HFF-Myc (cell line): Measurements from ENCODE around the gene TIMP3.

Experiments
- DNase-seq: peaks from one replicate; pipeline ENCODE4 v3.0.0-alpha.2; 2011; ENCODE audit warnings: low read depth; ENCODE audit errors: extremely low read depth
- H3K4me3 ChIP-seq: replicated peaks from 2 replicates; pipeline ENCODE4 v1.5.1; 2011; ENCODE audit warnings: low read depth, mild to moderate bottlenecking, control low read depth, low read length
- TF ChIP-seq, protein P1 (sequence below): IDR thresholded peaks from 2 replicates; pipeline ENCODE4 v1.5.1; 2012; ENCODE audit warnings: mild to moderate bottlenecking, low read depth, low read length, control low read depth; ENCODE audit errors: missing control alignments

Gene TIMP3

DNA sequence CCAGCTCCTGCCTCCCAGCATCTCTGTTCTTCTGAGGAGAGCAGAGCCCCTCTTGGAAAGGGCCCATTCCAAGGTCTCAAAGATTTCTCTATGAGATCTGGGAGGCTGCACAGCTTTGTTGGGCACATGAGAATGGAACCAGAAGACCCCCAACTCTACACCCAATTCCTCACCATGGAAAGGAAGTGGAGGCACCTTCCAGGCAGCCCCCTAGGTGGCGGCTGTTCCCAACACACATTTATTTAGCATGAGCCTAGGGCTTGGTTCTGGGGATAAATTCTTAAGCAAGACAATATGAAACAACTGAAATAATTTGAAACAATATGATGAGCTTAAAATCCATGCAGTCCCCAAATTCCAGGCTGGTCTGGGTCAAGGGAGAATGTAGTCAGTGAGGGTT lies 100.4 kb downstream of the TIMP3 start:
- DNase-seq: no peak
- TF ChIP-seq, protein P1, sequence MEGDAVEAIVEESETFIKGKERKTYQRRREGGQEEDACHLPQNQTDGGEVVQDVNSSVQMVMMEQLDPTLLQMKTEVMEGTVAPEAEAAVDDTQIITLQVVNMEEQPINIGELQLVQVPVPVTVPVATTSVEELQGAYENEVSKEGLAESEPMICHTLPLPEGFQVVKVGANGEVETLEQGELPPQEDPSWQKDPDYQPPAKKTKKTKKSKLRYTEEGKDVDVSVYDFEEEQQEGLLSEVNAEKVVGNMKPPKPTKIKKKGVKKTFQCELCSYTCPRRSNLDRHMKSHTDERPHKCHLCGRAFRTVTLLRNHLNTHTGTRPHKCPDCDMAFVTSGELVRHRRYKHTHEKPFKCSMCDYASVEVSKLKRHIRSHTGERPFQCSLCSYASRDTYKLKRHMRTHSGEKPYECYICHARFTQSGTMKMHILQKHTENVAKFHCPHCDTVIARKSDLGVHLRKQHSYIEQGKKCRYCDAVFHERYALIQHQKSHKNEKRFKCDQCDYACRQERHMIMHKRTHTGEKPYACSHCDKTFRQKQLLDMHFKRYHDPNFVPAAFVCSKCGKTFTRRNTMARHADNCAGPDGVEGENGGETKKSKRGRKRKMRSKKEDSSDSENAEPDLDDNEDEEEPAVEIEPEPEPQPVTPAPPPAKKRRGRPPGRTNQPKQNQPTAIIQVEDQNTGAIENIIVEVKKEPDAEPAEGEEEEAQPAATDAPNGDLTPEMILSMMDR: no peak
- no peak overlapping the region for H3K4me3 ChIP-seq

DNA sequence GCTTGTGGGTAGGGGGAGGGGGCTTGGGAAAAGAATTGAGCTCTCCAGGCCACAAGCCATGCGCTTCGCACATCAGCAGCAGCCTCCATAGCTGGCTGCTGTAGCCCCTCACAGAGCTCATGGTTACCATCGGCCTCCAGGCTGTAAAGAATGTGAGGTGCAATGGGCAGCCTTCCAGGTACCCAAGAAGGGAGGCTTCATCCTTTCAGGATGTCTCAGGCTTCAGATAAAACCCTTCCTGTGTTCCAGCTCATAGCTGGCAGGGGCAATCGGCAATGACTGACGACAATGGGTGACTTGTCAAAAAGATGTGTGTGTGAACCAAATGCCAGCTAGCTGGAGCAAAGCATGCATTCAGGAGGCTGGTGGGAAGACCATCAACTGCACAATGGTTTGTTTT lies 102.0 kb downstream of the TIMP3 start:
- TF ChIP-seq, protein P1: no peak
- no peak for DNase-seq
- H3K4me3 ChIP-seq: no peak overlapping the region

DNA sequence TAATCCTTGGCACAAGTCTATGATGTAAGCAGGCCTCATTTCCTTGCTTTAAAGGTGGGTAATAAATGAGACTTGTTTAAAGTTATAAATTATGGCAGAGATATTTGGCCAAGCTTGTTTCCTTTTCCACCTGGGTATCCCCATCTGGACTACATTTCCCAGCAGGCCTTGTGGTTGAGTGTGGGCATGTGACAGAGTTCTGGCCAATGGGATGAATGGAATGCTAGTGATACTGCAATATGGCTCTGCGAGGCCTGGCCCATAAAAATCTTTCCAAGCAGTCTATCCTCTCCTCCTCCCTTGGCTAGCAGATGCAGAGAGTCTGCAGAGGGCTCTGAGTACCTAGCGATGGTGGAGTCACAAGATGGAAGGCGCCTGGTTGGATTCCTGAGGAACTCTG lies 102.5 kb downstream of the TIMP3 start:
- TF ChIP-seq, protein P1: no peak
- no peak for DNase-seq
- H3K4me3 ChIP-seq: no peak overlapping the region

GRCh38 chr22:32905400-32905799 lies 103.9 kb downstream of the TIMP3 start:
- no peak for DNase-seq
- H3K4me3 ChIP-seq: no peak overlapping the region
- TF ChIP-seq, protein P1: no peak

DNA sequence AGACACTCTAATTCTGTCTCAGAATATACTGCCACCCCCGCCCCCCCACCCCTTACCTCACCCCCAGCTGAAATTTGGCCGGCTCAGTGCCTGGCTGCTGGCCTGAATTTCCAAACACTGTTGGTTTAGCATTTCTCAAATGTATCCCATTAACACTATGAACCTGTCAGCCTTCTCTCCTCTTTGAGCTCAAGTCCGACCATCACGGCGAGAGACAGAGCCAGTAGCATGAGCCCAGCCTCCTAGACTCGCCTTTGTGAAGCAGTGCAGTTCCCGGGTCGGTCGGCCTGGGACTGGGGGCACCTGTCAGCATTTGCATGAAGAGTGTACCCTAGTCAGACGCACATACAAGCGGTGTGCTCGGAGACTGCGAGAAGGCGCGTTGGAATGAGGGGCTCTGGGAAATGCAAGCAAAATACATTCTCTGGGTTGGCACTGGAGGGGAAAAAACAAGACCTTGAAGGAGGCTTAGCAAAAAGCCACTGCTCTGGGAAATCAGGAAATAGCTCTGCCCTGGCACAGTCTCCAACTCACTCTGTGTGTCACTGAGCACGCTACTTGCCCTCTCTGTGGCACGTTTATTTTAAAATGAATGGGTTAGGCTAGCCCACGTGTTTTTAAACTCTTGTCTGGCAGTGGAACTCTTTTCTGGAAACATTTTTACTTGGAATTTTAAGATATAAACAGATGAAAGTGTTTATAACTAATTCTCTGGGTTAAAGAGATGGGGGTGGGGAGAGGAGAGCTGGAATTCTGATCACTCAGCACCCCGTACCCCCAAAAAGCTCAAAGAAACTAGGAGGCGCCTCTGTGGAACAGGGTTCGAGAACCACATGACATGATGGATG lies 108.3 kb downstream of the TIMP3 start:
- H3K4me3 ChIP-seq: no peak overlapping the region
- no peak for DNase-seq

GRCh38 chr22:32910429-32910772 lies 108.9 kb downstream of the TIMP3 start:
- TF ChIP-seq, protein P1: no peak
- no peak for DNase-seq
- H3K4me3 ChIP-seq: no peak overlapping the region

More for the DNA sequence above, 108.3 kb downstream of the TIMP3 start:
- TF ChIP-seq, protein P1: no peak

DNA sequence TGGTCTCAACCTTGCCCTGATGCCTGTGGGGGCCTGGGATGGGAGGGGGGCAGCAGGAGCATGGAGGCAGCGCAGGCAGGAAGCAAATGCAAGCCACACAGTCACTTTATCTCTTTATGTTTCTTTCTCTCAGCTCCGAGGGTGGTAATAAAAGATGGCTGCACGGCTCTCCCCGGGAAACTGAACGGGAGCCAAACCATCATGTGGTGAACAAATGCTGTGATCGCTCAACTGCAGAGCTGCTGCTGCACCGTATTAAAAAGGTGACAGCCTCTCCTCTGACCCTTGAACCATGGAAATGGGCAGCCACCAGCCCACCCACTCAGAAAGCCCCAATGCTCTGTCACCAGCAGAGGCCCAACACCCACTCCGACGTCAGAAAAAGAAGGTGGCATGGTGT lies 110.0 kb downstream of the TIMP3 start:
- no peak for DNase-seq
- no peak overlapping the region for H3K4me3 ChIP-seq
- TF ChIP-seq, protein P1: no peak
